Mammary epithelial cell (primary cell): ENCODE measurements around the gene GPR39.

ENCODE experiments used
- CTCF ChIP-seq, 2 donors: IDR thresholded peaks in 1 of 2; conservative IDR thresholded peaks in 1 of 2; 2 replicates each; pipeline ENCODE4 v1.5.1; 2011 to 2012; ENCODE audit warnings: inconsistent platforms in 2 of 2, low read length in 2 of 2, mild to moderate bottlenecking in 2 of 2, control low read depth in 1 of 2, low read depth in 1 of 2; ENCODE audit not compliant: insufficient read depth in 1 of 2; ENCODE audit errors: extremely low read depth in 1 of 2
- EZH2 ChIP-seq: IDR thresholded peaks from 2 replicates; pipeline ENCODE4 v1.6.1; 2012; ENCODE audit warnings: low read length, inconsistent platforms, borderline replicate concordance

GRCh38 chr2:132401326-132401725, 15.3 kb upstream of the GPR39 start:
- TF ChIP-seq EZH2 = no peak
- no peak for TF ChIP-seq CTCF (conservative IDR thresholded peaks at IDR 0.05 in 1 of 2, IDR thresholded peaks at IDR 0.05 in 1 of 2; ENCODE audit: extremely low read depth in 1 of 2, insufficient read depth in 1 of 2, low read depth in 1 of 2, low read length in 2 of 2)
